ENCODE measurements around the gene DUSP6. TPM values are rescaled to one million over a fixed set of nuclear protein-coding genes. Genes with fewer than 3 reads are reported as not detected.

Gene DUSP6
- polyA plus RNA-seq, 2 of the 4 experiments (the other 2 are of a cell fraction), result 3.8 to 27.0 TPM

GRCh38 chr12:89386138-89386537 is 33.8 kb upstream of the DUSP6 start:
- Histone ChIP-seq H3K4me2 (peak overlapping the region; percentile 26; the same call in 1 of the 3 replicates), H3K4me1 (peaks cover 36% of the 10 kb centered on the region), H3K4me3 (no peak overlapping the region), H3K9me3 (no peaks in the 10 kb centered on the region), H3K27ac (no peak overlapping the region; a peak in 1 of 6 replicates)
- ChIA-PET CTCF (no interaction called here), POLR2A (no interaction called here)
- ATAC-seq (no peak), DNase-seq (ENCODE audit: low read depth in 1 of 2, low spot score in 1 of 2) (no peak), FAIRE-seq (no peak)
- WGBS (ENCODE audit: missing lambda C conversion rate), result 89% methylated on average over 3 of the region's 3 CpGs
- TF ChIP-seq NR3C1 (IDR thresholded peaks at IDR 0.05) (no peak), POLR2A (IDR thresholded peaks at IDR 0.05; ENCODE audit: low read length) (no peak), KDM5A (IDR thresholded peaks at IDR 0.05) (no peak), JUNB (IDR thresholded peaks at IDR 0.05) (no peak), ZC3H11A (IDR thresholded peaks at IDR 0.05) (no peak)

GRCh38 chr12:89384807-89385206 is 32.5 kb upstream of the DUSP6 start:
- H3K27ac ChIP-seq, result no peak overlapping the region
- TF ChIP-seq TP53 (CRISPR knock-in tag; IDR thresholded peaks at IDR 0.05), result no peak
- no peak for TF ChIP-seq CHD4 (IDR thresholded peaks at IDR 0.05; ENCODE audit: borderline replicate concordance)
- no peak for TF ChIP-seq RAD21 (conservative IDR thresholded peaks at IDR 0.05 in 1 of 2, IDR thresholded peaks at IDR 0.05 in 1 of 2)
- TF ChIP-seq ESRRA (IDR thresholded peaks at IDR 0.05; ENCODE audit: borderline replicate concordance, low read length), result no peak
- no peak for TF ChIP-seq CHD2 (IDR thresholded peaks at IDR 0.05; ENCODE audit: low read length, partially characterized antibody)
- TF ChIP-seq NPAS2 (CRISPR knock-in tag; IDR thresholded peaks at IDR 0.05; ENCODE audit: borderline replicate concordance), result no peak
- no peak for TF ChIP-seq RCOR1 (IDR thresholded peaks at IDR 0.05; ENCODE audit: low read depth, low read length)
- no peak for TF ChIP-seq PHF8 (IDR thresholded peaks at IDR 0.05; ENCODE audit: borderline replicate concordance, low read depth)
- TF ChIP-seq HES2 (IDR thresholded peaks at IDR 0.05), result no peak
- TF ChIP-seq FOXS1 (CRISPR knock-in tag; IDR thresholded peaks at IDR 0.05), result no peak
- TF ChIP-seq EHMT2 (IDR thresholded peaks at IDR 0.05; ENCODE audit: low read depth), result no peak
- TF ChIP-seq BHLHE40 (IDR thresholded peaks at IDR 0.05; ENCODE audit: low read depth, low read length), result no peak
- TF ChIP-seq CBX8 (IDR thresholded peaks at IDR 0.05), result no peak
- no peak for TF ChIP-seq ZC3H11A (IDR thresholded peaks at IDR 0.05)
- no peak for TF ChIP-seq FOSL2 (IDR thresholded peaks at IDR 0.05)
- no peak for TF ChIP-seq FOSL2 (CRISPR knock-in tag; IDR thresholded peaks at IDR 0.05)
- no peak for TF ChIP-seq HOXB5 (CRISPR knock-in tag; IDR thresholded peaks at IDR 0.05)
- no peak for TF ChIP-seq EHF (CRISPR knock-in tag; IDR thresholded peaks at IDR 0.05)
- no peak for TF ChIP-seq ZSCAN20 (CRISPR knock-in tag; IDR thresholded peaks at IDR 0.05)
- TF ChIP-seq RFX5 (IDR thresholded peaks at IDR 0.05), result no peak
- no peak for FAIRE-seq
- ATAC-seq, result no peak
- DNase-seq (ENCODE audit: low read depth in 1 of 2, low spot score in 1 of 2), result no peak
- H3K4me2 ChIP-seq, result peak overlapping the region; percentile 20; the same call in 1 of the 3 replicates
- POLR2A ChIA-PET, result no interaction called here
- H3K9me3 ChIP-seq, result no peaks in the 10 kb centered on the region
- CTCF ChIA-PET, result interaction anchor here (0.7 kb wide), 2 partner anchors 35 to 56 kb away, joined by 3 read pairs; no protein-coding TSS in a partner anchor
- 95% methylated on average over 3 of the region's 3 CpGs for WGBS (ENCODE audit: missing lambda C conversion rate)
- no peak overlapping the region for H3K4me3 ChIP-seq
- peaks cover 28% of the 10 kb centered on the region for H3K4me1 ChIP-seq

GRCh38 chr12:89384050-89384758 is 31.9 kb upstream of the DUSP6 start:
- ATAC-seq (peak in 1 of 2 experiments; percentile 27; a peak in 2 of 6 replicates), FAIRE-seq (no peak), DNase-seq (ENCODE audit: low read depth in 1 of 2, low spot score in 1 of 2) (no peak)
- ChIA-PET CTCF (no interaction called here), POLR2A (no interaction called here)
- peaks cover 28% of the 10 kb centered on the region for H3K4me1 ChIP-seq
- no peaks in the 10 kb centered on the region for H3K9me3 ChIP-seq
- 66% methylated on average over 8 of the region's 8 CpGs for WGBS (ENCODE audit: missing lambda C conversion rate)
- no peak overlapping the region for H3K4me3 ChIP-seq
- peak overlapping the region in 1 of 2 experiments; percentile 4; a peak in 1 of 6 replicates for H3K27ac ChIP-seq
- peak; percentile 64 to 77; a peak in 3 of 4 replicates for TF ChIP-seq CEBPB (IDR thresholded peaks at IDR 0.05)
- TF ChIP-seq SMC3 (IDR thresholded peaks at IDR 0.05), result no peak
- peak overlapping the region; percentile 20; the same call in 1 of the 3 replicates for H3K4me2 ChIP-seq
